ENCODE results near the gene RAD9A.
"Not testable (repeated sequence)": the region's sequence is repeated elsewhere in the genome, so short reads cannot be mapped to it uniquely, and the experiment has no call there.

RAD9A gene

GRCh38 chr11:67397536-67397935 lies 5.8 kb downstream of the RAD9A start:
- DNase-seq (ENCODE audit: low spot score), result peak; percentile 31

- no peak for DNase-seq (ENCODE audit: low spot score)
These were observed 6.3 kb downstream of the RAD9A start for GRCh38 chr11:67397986-67398660.

GRCh38 chr11:67398661-67399563 lies 7.1 kb downstream of the RAD9A start:
- DNase-seq (ENCODE audit: low spot score), result no peak

GRCh38 chr11:67400251-67400941 lies 8.6 kb downstream of the RAD9A start:
- no peak for DNase-seq (ENCODE audit: low spot score)

GRCh38 chr11:67400942-67401494 lies 9.2 kb downstream of the RAD9A start:
- no peak for DNase-seq (ENCODE audit: low spot score)

- peak; percentile 92 for DNase-seq (ENCODE audit: low spot score)
These were observed 9.9 kb downstream of the RAD9A start, which contains the start of gene PPP1CA for GRCh38 chr11:67401495-67402191. Gene PPP1CA, minus strand, starts transcription at chr11:67401858. Its CDS starts 76 bp downstream, at chr11:67401782.

GRCh38 chr11:67402192-67402839 lies 10.5 kb downstream of the RAD9A start:
- not testable (repeated sequence) for DNase-seq (ENCODE audit: low spot score)

GRCh38 chr11:67403085-67403484 lies 11.3 kb downstream of the RAD9A start:
- DNase-seq (ENCODE audit: low spot score), result not testable (repeated sequence)

- DNase-seq (ENCODE audit: low spot score), result no peak
These were observed 12.9 kb downstream of the RAD9A start for GRCh38 chr11:67404515-67405195.

- DNase-seq (ENCODE audit: low spot score), result no peak
These were observed 13.4 kb downstream of the RAD9A start for GRCh38 chr11:67405196-67405567.

GRCh38 chr11:67405688-67406339 lies 14.0 kb downstream of the RAD9A start:
- DNase-seq (ENCODE audit: low spot score), result no peak

GRCh38 chr11:67406420-67406968 lies 14.7 kb downstream of the RAD9A start:
- no peak for DNase-seq (ENCODE audit: low spot score)

- no peak for DNase-seq (ENCODE audit: low spot score)
These were observed 15.3 kb downstream of the RAD9A start for GRCh38 chr11:67406969-67407687.

GRCh38 chr11:67407688-67408163 lies 15.9 kb downstream of the RAD9A start:
- DNase-seq (ENCODE audit: low spot score), result no peak

GRCh38 chr11:67408437-67409200 lies 16.8 kb downstream of the RAD9A start:
- DNase-seq (ENCODE audit: low spot score), result peak; percentile 27

- no peak for DNase-seq (ENCODE audit: low spot score)
These were observed 17.5 kb downstream of the RAD9A start for GRCh38 chr11:67409261-67409666.

- no peak for DNase-seq (ENCODE audit: low spot score)
These were observed 18.1 kb downstream of the RAD9A start for GRCh38 chr11:67409781-67410368.

- DNase-seq (ENCODE audit: low spot score), result no peak
These were observed 18.6 kb downstream of the RAD9A start for GRCh38 chr11:67410369-67410831.

Measured in hematopoietic multipotent progenitor cell treated with erythropoietin and hydrocortisone succinate and interleukin-3 and kit ligand, for 15 days (in vitro differentiated cells).